LNCAP (cell line): ENCODE results near the gene MYOD1.

Experiments
- TF ChIP-seq, protein P1 (sequence below): fragments of 450-650 bp; IDR thresholded peaks from 2 replicates; pipeline ENCODE4 v1.5.1; 2017; ENCODE audit warnings: mild to moderate bottlenecking

Gene MYOD1

DNA sequence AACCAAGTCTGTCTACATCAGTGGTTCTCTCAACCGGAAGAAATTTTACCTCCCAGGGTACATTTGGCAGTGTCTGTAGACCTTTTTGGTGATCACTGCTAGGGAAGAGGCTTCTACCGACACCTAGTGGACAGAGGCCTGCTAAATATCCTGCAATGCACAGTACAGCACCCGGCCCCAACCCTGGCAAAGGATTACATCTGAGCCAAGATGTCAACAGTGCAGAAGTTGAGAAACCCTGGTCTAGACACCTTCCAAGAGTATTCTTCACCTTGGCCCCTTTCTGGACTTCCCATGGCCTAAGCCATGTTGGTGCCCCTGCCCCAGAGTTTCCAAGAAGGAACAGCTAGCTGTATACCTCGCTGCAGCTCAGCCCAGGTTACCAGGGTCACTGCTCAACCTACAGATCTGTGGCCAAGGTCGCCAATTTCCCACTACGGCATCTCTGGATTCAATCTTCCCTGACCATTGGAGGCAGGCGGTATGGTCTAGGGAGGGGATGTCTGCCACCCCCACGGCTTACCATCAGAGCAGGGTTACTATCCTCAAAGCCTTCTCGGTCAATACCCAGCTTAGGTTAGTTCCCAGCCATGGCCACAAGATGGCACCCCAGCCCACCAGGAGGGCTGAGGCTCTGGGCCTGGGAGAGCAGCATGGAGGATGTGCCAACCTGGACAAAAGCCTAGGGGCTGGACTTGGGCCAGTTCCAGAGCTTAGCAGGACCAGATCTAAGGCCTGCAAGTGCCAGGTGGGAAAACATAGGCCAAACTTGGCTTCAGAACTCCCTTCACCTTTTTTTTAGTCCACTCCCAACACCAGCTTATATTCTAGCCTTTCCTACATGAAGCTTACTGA is 11.5 kb downstream of the MYOD1 start:
- TF ChIP-seq, protein P1, sequence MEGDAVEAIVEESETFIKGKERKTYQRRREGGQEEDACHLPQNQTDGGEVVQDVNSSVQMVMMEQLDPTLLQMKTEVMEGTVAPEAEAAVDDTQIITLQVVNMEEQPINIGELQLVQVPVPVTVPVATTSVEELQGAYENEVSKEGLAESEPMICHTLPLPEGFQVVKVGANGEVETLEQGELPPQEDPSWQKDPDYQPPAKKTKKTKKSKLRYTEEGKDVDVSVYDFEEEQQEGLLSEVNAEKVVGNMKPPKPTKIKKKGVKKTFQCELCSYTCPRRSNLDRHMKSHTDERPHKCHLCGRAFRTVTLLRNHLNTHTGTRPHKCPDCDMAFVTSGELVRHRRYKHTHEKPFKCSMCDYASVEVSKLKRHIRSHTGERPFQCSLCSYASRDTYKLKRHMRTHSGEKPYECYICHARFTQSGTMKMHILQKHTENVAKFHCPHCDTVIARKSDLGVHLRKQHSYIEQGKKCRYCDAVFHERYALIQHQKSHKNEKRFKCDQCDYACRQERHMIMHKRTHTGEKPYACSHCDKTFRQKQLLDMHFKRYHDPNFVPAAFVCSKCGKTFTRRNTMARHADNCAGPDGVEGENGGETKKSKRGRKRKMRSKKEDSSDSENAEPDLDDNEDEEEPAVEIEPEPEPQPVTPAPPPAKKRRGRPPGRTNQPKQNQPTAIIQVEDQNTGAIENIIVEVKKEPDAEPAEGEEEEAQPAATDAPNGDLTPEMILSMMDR = peak; percentile 95

DNA sequence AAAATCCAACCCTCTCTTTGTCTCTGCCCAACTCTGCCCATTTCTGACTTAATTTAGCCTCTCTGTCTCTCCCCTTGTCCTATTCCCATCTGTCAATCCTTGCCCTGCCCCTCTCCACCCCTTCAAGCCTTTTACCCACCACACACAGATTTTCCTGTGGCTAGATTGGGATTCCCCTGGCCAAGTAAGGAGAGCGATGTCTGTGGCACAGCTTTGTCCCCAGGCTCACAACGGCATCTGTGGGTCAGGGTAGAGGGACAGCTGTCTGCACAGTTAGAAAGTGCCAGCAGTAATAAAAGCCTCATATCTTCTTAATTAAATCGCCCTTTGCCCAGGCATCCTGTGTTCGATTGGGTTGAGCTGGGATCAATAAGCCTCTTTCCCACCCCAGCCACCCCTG is 13.9 kb downstream of the MYOD1 start:
- TF ChIP-seq, protein P1 = no peak

DNA sequence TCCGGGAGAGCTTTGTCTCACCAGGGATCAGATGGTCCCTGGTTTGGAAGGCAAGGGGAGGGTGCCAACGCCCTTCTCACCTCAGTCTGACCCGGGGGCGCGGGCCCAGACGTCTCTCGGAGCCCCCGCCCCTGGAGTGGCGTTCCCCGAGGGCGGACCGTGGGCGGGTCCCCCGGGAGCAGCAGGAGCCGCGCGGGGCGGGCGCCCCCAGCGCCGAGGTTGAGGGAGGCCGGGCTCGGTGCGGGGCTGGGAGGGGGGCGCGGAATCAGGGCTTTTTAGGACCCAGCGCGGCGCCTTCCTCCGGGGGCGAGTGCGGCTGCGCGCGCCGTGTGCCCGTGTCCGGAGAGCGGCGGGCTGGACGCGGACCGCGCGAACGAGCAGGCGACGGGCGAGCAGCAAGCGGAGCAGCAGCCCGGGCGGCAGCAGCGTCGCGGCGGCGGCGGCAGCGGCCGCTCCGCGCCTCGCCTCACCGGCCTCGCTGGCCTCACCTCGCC is 15.1 kb downstream of the MYOD1 start, which contains the start of gene KCNC1:
Gene KCNC1 (plus strand): TSS at position 364 of the 494 bp plus-strand sequence. CDS start 1,222 bp downstream, outside the sequence.
- TF ChIP-seq, protein P1 = no peak

DNA sequence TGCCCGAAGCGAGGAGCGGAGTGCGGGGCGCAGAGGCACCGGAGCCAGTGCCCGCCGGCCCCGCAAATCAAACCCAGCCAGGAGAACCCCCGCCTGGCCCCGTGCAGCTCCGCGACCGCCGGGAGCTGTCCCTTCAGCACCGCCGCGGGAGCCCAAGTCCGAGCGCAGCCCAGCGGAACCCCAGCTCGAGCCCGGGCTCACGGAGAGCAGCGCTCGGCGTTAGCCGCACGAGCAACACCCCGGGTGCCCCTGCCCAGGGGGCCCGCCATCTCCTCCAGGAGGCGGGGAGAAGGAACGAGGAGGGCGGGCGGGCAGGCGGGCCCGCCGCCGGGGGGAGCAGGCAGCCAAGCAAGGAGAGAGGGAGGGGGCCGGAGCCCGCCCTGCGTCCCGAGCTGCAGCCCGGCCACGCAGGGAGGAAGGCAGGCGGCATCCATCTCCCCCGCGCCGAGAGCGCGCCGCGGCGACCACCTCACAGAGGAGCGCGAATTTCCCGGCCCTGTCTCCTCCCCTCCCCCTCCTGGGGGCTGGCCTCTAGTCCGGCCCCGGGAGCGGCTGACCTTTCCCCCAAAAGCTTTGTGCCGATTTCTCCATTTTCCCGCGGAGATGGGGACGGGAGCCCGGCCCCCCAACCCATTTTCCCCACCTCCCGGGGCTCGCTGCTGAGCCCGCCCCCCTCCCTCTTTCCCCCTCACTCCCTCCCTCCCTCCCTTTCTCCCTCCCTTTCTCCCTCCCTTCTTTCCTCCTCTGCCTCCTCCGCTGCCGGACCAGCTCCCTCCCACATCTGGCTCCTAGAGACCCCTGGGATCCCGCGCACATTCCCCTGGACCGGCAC is 15.8 kb downstream of the MYOD1 start:
- TF ChIP-seq, protein P1 = no peak

DNA sequence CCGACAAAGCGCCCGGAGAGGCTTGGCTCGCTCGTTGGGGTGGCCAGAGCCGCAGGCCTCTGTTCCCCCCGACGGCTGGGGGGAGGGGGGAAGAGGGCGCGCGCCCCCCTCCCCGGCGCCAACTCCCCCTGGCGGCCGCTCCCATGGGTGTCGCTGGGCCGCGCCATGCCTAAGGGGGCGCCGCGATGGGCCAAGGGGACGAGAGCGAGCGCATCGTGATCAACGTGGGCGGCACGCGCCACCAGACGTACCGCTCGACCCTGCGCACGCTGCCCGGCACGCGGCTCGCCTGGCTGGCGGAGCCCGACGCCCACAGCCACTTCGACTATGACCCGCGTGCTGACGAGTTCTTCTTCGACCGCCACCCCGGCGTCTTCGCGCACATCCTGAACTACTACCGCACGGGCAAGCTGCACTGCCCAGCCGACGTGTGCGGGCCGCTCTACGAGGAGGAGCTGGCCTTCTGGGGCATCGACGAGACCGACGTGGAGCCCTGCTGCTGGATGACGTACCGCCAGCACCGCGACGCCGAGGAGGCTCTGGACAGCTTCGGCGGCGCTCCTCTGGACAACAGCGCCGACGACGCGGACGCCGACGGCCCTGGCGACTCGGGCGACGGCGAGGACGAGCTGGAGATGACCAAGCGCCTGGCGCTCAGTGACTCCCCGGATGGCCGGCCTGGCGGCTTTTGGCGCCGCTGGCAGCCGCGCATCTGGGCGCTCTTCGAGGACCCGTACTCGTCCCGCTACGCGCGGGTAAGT is 16.6 kb downstream of the MYOD1 start:
- TF ChIP-seq, protein P1 = peak; percentile 30

DNA sequence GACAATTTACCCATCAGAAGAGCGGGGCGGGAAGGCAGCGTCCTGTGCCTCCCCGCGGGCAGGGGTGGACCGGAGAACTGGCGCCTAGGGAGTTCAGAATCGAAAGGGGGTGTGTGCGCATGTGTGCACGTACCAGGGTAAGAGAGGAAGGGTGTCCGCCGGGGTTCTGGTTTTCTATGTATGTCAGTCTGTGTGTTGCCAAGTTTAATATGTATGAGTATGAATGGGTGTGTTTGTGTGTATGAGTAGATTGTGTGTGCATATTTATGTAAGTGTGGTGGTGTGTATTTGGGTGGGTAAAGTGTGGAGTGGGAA is 17.2 kb downstream of the MYOD1 start:
- TF ChIP-seq, protein P1 = no peak
